Measurements from ENCODE around the gene RAP1GAP2. TPM values are rescaled to one million over a fixed set of nuclear protein-coding genes. Genes with fewer than 3 reads are reported as not detected.

Gene RAP1GAP2
- 17.8 to 30.4 TPM (median 25.4 TPM) in 5 replicates for total RNA-seq (2022; extraction: Qiagen RNA extraction; ENCODE audit: low read depth)

DNA sequence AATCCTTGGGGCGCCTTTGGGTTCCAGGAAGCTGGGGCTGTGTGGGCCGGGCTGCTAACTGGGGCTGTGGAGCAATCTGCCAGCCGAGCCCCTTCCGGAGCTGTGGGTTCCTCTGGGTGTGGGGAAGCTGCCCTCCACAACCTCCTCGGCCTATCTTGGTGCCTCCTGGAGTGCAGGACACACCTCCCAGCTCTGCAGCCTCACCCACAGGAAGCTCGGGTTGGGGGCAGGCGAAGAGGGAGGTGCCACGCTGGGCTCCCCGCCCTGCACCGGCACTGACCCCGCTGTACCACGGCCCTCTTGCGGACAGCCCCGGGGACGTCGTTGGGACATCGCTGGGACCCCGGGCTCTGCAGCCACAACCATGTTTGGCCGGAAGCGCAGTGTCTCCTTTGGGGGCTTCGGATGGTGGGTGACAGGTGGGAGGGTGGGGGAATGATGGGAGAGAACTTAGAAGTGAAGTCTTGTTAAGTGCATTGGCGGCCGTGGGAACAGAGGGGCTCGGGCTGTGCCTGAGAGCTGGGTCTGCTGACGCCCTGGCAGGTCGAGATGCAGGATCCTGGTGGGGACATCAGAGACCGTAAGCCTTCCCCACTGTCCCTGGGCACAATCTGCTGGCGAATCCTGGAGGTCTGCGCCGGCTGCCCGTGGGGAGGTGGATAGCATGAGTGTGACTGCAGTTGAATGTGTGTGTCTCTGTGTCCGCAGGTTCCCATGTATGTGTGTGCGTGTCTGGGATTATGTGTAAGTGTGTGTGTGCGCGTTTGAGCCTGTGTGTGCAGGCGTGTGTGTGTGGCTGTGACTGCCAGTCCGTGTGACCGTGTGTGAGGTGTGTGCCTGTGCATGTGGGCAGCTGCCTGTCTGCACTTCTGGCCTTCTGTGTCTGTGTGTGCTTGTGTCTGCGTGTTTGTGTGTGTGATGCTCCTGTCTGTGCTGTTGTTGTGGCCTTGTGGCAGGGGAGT lies at the start of gene RAP1GAP2:
Gene RAP1GAP2 (plus strand): TSS at position 275 of the 962 bp plus-strand sequence. CDS start 90 bp downstream, at position 365.

DNA sequence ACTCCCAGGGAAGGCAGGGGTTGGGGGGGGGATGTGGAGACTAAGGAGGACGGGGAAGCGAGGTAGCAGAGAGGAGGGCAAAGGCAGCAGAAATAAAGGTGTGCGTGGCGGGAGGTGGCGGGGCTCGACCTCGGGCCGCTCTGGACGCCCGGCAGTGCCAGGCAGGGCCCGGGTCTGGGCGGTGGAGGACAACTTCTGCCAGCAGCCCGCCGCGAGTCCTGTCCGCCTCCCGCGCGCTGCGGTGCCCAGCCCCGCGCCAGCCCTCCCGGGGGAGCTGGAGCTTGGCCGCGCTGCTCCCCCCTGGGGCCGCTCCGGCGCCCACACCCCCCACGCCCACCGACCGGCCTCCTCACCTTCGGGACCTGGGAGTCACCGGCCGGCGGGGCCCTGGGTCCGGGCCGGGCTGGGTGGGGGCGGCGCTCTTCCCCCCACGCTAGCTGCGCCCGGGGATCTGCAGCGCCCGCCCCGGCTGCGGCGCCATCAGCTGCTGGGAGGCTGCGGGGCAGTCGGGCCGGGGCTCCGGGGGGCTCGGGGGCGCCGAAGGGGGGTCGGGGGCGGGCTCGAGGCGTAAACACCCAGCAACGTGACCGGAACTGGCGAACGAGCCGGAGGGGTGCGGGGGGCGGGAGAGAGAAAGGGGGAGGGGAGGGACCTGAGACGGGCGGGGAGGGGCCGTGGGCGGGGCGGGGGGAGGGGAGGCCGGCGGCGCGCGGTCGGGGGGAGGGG lies 47.0 kb upstream of the RAP1GAP2 start, which contains the start of gene CCDC92B:
Gene CCDC92B (minus strand): TSS at position 595 of the 726 bp plus-strand sequence. CDS start 14,507 bp downstream, outside the sequence.

GRCh38 chr17:3063507-3063906 lies 267.3 kb downstream of the RAP1GAP2 start, which contains the start of gene OR1D5:
Gene OR1D5 (minus strand): TSS chr17:3063607. CDS start chr17:3063607, 0 bp downstream.

Other genes starting within 250 kb of the RAP1GAP2 start
- gene PAFAH1B1, start 202.8 kb upstream of the RAP1GAP2 start, total RNA-seq (2022; extraction: Qiagen RNA extraction; ENCODE audit: low read depth), result 160 to 220 TPM (median 191 TPM) in 5 replicates
- 68.1 to 128 TPM (median 120 TPM) in 5 replicates for gene CLUH, start 84.7 kb upstream of the RAP1GAP2 start, total RNA-seq (2022; extraction: Qiagen RNA extraction; ENCODE audit: low read depth)
- gene CCDC92B, start 46.8 kb upstream of the RAP1GAP2 start, total RNA-seq (2022; extraction: Qiagen RNA extraction; ENCODE audit: low read depth), result 0.07 to 0.23 TPM (median 0.14 TPM) in 5 replicates

Measured in A549 treated with ZK216348 at 1 μM for 4 hours (cell line).